GOT3 (cell line): ENCODE data around the gene LAYN.

Experiments used
- DNase-seq: peaks from one replicate; lab custom pipeline; 2025; ENCODE audit warnings: mixed read lengths; lab: John Stamatoyannopoulos, UW

LAYN gene

GRCh38 chr11:111598148-111598547 lies 57.6 kb downstream of the LAYN start:
- DNase-seq = no peak

- DNase-seq = no peak
Observed at GRCh38 chr11:111598559-111598958, 58.0 kb downstream of the LAYN start.

- no peak for DNase-seq
Observed at GRCh38 chr11:111601636-111601978, 61.1 kb downstream of the LAYN start.

GRCh38 chr11:111601979-111602864 lies 61.7 kb downstream of the LAYN start, which contains the start of gene SIK2:
SIK2 (plus strand) TSS chr11:111602449; CDS start chr11:111602564, 115 bp downstream.
- peak; percentile 64 for DNase-seq

- DNase-seq = no peak
Observed at GRCh38 chr11:111602865-111603610, 62.5 kb downstream of the LAYN start.

- no peak for DNase-seq
Observed at GRCh38 chr11:111603611-111604130, 63.2 kb downstream of the LAYN start.

GRCh38 chr11:111604392-111605009 lies 64.0 kb downstream of the LAYN start:
- DNase-seq = no peak

- DNase-seq = no peak
Observed at GRCh38 chr11:111605681-111606080, 65.2 kb downstream of the LAYN start.

- DNase-seq = no peak
Observed at GRCh38 chr11:111606986-111607385, 66.5 kb downstream of the LAYN start.

- no peak for DNase-seq
Observed at GRCh38 chr11:111607751-111608150, 67.2 kb downstream of the LAYN start.
